ENCODE data around the gene GLP2R.

The GLP2R gene

DNA sequence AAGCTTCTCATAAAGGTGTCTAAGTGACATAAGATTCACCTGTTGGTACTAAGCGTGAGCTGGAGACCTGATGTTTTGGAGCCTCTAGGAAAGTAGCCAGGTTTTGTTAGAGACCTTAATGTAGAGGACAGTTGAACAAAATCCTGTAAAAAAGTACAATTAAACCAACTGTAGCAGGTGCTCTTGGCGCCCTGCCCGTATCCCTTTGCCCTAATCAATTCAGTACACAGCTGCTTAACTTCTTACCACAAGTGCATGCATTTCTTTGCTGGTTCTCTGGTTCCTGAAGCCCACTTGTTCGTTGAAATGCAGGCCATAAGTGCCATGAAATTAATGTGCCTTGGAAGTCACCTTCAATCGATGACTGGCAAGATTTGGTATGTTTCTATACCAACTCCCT, 24.4 kb downstream of the GLP2R start:
- DNase-seq (ENCODE audit: low read depth in 2 of 2, low spot score in 1 of 2): no peak

DNA sequence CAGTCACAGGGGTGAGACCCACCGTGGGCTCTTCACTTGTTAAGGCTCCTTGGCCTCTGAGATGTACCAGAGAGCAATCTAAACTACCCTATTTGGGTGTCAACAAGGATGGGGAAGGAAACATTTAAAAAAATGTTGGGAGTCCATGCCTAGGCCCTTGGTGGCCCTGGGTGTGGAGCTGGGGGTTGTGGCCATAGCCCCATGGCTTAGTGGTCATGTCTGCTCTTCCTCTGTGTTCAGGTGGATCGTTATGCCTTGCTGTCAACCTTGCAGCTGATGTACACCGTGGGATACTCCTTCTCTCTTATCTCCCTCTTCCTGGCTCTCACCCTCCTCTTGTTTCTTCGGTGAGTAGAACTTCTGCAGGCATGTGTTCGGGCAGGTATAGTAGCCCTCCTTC, 28.5 kb downstream of the GLP2R start:
- DNase-seq (ENCODE audit: low read depth in 2 of 2, low spot score in 1 of 2): no peak

DNA sequence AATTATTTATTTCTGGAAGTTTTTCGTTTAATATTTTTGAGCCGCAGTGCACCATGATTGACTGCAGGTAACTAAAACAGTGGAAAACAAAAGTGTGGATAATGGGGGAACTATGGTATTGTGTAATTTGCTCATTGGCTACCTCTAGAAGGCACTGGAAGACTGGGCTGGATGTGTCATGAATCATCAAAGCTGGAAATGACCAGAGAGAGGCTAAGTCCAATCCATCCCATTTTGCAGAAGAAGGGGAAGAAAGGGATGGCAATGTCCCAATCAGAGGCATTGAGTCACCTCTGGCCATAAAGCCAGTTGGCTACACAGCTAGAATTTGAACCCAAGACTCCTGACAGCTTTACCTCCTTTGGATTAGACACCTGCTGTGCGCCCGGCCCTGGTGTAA, 29.3 kb downstream of the GLP2R start:
- no peak for DNase-seq (ENCODE audit: low read depth in 2 of 2, low spot score in 1 of 2)

DNA sequence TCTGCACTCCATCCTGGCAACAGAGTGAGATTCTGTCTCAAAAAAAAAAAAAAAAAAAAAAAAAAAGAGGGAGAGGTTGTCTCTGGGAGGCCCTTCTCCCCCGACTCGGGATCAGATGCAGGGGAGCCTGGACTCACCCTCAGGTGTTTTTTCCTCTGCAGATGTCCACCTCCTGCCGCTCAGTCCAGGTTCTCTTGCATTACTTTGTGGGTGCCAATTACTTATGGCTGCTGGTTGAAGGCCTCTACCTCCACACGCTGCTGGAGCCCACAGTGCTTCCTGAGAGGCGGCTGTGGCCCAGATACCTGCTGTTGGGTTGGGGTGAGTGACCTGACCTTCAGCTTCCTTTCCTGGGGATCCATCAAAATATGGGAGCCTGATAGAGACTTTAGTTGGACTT, 34.1 kb downstream of the GLP2R start:
- no peak for DNase-seq (ENCODE audit: low read depth in 2 of 2, low spot score in 1 of 2)

DNA sequence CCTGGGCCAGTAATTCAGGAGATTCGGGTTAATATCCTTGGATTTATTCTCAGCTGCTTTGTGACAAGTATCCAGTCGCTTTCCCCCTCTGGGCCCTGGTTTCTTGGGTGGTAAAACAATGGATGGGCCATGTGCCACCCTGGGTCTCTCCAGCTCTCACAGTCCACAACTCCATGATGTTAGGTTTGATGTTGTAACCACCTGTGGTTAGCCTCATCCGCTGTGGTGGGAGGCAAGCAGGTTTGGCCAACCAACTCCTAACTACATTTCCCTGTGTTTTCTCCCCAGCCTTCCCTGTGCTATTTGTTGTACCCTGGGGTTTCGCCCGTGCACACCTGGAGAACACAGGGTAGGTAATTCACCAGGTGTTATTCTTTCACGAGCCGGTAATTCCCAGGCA, 35.1 kb downstream of the GLP2R start:
- DNase-seq (ENCODE audit: low read depth in 2 of 2, low spot score in 1 of 2): no peak

DNA sequence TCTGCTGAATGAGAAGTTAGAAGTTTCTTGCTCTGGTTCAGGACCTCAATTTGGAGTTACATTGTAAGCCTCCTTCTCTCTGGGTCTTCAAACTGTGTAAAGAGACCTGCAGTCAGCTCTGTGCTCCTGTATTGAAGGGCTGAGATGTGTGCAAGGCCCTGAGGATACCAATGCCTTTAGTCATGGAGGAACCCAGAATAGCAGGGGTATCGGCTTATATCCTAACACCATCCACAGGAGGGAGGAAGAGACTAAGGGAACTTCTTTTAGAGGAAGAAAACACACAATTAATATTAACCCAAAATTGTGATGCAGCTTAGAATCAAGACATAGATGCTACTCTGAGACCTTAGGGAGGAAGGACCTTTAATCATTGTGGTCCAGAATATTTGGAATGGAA, 36.5 kb downstream of the GLP2R start:
- DNase-seq (ENCODE audit: low read depth in 2 of 2, low spot score in 1 of 2): no peak

DNA sequence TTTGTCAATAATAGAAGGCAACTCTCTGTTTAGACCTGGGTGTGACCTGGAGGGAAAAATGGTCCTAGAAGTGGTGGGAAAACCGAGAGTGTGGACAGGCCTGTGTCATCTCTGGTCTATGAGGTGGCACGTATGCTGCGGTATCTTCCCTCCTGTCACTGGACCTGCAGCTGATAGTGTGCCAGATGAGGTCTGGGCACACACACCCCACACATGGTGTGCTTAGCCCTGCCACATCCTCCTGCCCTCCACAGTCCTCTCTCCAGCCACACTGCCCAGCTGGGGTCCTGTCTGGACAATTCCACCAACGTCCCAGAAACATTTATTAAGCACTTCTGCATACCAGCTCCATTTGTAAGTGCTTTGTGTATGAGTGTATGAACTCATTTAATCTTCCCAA, 37.2 kb downstream of the GLP2R start:
- DNase-seq (ENCODE audit: low read depth in 2 of 2, low spot score in 1 of 2): no peak

DNA sequence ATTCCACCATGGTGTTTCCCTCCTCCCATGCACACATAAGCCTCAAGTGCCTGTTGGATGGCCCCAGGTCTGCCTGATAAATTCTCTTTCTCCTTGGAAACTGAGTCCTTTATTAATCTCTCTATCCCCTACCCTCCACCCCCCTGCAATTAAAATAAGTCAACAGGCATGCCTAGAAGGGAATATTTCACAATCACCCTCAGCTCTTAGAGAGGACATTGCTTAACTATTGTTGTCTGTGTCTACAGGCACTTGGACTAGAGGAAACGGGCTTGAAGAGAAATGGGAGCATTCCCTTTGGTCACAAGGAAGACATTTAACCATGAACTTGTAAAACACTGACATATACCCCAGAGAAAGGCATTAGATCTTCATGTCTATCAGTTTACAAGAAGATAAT, 39.9 kb downstream of the GLP2R start:
- no peak for DNase-seq (ENCODE audit: low read depth in 2 of 2, low spot score in 1 of 2)

DNA sequence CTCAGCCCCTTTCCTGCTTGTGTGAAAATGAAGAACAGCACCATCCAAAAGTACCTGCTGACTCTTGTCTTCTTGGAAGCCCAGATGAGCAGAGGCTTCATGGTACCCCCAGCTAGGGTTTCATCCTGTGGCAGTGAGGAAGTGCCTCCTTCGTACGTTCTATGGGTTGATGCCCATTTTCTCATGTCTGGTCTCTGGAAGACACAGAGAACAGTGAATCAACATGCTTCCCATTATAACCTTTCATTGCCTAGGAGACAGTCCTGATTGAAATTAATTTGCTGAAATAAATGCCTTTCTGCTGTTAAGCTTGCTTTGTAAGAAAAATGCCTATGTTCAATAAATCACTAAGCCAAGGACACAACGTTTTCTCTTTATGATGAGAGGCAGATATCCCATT, 42.8 kb downstream of the GLP2R start:
- no peak for DNase-seq (ENCODE audit: low read depth in 2 of 2, low spot score in 1 of 2)

DNA sequence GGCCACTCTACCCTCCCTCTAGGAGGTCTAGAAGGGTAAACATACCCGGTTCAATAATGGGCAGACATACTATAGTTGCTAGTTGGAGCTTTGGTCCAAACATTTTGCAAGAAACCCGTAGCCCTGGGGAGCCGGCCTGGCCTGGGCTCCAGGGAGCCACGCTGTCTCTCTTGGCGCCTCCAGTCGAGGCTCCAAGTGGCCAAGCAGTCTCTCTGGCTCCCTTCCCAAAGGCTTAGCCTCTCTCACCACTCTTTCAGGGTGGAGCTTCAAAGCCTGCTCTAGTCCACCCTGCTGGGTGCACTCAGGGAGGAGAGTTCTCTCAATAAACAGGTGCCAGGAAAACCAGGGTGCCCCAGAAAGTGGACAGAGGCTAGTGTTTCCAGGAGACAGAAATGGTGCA, 47.1 kb downstream of the GLP2R start:
- no peak for DNase-seq (ENCODE audit: low read depth in 2 of 2, low spot score in 1 of 2)

DNA sequence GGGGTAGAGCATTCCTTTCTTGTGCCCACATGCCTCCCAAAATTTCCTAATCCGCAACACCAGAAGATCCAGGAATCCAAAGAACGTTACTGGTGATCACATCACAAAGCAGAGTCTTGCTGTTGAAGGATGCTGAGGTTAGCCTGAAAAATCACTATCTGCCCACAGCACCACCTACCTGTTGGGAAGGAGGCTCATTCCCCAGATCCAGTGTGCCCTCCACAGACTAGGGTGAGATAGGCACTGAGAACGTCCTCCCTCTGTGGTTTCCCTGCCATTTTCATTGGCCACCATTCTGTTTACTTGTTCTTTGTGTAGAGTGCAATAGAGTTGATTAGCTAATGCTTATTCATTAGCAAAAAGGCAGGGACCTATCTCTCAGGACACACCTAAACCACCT, 49.0 kb downstream of the GLP2R start:
- no peak for DNase-seq (ENCODE audit: low read depth in 2 of 2, low spot score in 1 of 2)

DNA sequence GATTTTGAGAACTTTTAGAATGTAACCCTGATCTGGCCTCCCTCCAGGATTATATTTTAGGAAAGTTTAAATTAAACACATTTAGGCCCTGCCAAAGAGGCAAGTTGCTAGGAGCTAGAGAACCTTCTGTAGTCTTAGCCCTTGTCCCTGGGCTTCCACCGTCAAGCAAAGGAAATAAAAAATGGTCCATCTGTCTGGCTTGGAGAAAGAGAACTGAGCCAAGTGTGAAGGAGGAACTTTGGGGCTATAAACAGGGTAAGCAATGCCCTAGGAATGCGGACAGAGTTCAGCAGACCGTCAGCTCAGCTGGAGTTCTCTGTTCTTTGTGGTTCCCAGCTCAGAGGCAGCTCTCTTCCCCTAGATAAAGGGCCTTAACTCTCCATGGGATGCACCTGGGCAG, 49.7 kb downstream of the GLP2R start:
- no peak for DNase-seq (ENCODE audit: low read depth in 2 of 2, low spot score in 1 of 2)

DNA sequence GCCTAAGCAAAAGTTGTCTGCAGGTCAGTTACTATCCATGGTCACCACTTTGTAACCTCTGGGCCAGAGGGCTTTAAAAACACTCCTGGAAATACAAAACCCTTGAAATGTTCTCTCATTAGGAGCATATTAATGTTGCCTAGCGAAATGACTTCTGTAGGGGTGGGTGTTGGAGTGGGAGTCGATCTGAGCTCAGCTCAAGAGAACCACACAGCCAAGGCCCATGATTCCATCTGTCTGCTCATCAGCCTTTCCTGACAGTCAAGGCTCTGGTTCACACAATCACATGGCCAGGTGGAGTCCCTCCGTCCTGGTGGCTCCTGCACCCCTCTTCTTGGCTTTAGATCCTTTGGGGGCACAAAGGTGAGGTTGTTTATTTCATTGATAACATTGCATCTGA, 52.6 kb downstream of the GLP2R start:
- DNase-seq (ENCODE audit: low read depth in 2 of 2, low spot score in 1 of 2): no peak

DNA sequence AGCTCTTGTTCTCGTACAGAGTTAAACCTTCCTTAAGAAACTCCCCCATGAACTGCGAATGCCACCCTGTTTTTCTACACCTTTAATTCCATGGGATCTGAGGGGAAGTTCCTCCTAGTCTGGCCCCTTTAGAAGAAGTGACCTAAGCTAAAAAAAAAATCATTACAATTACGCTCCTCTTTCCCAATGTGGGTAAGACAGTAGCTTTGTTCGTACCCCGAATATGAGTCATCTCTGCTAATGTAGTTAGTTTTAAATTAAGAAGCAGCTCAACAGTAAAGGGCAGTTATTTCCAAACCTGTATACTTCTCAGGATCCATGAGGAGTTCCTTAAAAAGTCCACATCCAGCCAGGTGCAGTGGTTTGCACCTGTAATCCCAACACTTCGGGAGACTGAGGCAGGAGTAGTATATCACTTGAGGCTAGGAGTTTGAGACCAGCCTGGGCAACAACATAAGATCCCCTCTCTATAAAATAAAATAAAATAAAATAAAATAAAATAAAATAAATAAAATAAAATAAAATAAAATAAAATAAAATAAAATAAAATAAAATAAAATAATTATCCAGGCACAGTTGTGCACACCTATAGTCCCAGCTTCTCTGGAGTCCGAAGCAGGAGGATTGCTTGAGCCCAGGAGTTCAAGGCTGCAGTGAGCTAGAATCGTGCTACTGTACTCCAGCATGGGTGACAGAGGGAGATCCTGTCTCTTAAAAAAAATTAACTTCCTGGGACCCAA, 53.2 kb downstream of the GLP2R start:
- DNase-seq (ENCODE audit: low read depth in 2 of 2, low spot score in 1 of 2): no peak

DNA sequence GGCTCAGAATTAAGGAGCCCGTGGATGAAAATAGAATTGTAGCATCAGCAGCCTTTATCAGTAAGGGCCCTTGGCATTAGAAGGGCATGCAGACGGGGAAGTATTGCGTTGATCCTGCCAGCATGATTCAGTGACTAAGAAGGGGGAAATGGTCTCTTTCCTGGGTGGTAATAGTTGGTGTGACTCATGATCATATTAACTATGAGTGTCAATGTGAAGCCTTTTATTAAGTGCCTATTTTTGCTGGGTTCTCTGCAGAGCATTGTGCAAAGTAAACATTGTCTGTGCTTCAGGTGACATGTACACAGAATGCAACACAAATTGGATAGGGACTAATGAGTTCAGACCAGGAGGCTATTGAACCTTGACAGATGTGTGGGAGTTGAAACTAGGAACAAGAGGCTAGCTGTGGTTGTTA, 54.9 kb downstream of the GLP2R start:
- DNase-seq (ENCODE audit: low read depth in 2 of 2, low spot score in 1 of 2): no peak

DNA sequence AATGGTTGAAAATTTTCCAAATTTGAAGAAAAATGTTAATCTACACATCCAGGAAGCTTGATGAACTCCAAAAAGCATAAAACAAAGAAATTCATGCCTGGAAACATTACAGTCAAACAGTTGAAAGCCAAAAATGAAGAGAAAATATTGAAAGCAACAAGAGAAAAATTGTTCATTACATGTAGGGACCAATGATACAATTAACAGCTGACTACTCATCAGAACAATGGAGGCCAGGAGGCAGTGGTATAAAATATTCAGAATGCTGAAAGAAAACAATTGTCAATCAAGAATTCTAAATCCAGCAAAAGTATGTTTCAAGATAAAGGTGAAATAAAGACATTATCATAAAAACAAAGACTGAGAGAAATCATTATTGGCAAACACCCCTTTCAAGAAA, 57.7 kb downstream of the GLP2R start:
- DNase-seq (ENCODE audit: low read depth in 2 of 2, low spot score in 1 of 2): no peak

DNA sequence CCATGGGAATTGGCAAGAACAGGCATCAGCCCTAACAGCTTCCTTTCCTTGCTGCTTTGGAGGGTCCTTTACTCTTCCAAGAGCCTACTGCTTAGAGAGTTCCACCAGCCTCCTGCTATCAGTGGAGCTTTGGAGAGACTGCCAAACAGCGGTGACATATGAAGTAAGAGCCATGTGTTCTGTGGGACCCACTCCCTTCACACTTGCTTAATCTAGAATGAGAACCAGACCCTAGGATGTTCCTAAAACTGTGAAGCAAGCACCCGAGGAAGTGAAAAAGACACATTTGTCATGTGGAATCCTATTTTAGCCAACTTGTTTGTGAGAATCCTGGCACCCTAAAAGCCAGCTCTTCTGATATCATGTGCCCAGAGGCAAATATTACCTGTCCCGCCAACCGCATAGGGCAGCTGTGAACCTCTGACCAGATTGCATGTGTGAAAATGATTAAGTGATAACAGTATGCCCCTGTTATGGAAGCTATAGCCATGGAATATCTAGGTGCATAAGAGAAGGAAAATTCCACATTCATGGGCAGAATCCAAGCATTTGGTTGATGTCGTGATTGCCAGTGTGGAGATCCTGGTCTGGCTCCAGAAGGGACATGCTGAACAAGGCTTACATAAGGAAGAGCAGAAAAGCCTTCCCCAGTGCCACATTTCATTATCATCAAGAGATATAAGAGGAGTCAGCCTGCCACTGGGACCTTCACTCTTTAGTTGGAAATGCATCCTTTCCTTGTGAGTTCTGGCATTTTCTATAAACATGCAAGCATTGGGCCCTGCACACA, 60.6 kb downstream of the GLP2R start:
- DNase-seq (ENCODE audit: low read depth in 2 of 2, low spot score in 1 of 2): no peak

DNA sequence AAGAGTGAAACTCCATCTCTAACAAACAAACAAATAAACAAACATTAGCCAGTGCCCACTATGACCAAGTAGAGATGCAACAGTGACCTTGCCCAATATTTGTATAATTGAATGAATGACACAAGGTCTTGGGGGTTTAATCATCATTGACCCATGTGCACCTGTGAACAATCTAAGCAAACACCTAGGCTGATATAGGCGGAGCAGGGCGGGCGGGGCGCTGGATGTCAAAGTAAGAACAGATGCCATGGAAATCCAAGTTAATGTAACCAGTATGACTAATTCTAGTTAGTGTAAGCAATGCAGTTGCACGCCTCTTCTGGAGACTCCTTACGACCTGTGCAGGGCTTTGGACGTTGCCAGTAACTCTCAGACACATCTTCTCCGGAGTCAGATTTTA, 61.8 kb downstream of the GLP2R start:
- no peak for DNase-seq (ENCODE audit: low read depth in 2 of 2, low spot score in 1 of 2)

DNA sequence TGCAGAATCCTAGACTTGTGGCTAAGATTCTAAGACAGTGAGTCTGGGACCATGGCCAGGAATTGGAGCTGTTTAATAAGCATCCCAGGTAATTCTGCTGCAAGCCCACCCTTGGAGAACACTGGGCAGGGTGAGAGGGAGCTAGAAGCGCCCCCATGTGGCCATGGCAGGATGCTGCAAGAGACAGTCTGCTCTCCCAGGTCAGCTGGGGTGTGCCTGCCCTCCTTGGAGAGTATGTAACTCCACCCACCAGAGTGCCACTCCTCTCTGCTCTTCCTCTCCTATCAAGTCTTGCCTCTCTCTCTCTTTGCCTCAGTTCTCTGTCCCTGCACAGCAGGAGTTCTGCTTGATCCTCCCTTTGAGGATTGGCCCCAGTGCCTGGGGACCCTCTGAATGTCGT, 64.4 kb downstream of the GLP2R start:
- no peak for DNase-seq (ENCODE audit: low read depth in 2 of 2, low spot score in 1 of 2)

DNA sequence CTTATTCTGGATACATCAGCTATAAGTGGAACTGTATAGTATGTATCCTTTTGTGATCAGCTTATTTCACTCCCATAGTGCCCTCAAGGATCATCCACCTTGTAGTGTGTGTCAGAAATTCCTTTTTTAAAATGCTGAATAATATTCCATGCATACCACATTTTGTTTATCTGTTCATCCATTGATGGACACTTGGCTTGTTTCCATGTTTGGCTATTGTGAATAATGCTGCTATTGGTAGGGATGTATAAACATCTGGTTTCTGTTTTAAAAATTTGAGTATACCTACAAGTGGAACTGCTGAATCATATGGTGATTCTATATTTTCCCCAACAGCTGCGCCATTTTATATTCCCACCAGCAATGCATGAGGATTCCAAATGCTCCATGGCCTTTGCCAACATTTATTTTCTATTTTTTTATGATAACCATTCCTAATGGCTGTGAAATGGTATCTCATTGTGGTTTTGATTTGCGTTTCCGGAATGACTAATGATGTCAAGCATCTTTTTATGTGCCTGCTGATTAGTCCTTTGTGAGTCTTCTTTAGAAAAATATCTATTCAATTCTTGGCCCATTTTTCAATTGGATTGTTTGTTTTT, 67.8 kb downstream of the GLP2R start:
- no peak for DNase-seq (ENCODE audit: low read depth in 2 of 2, low spot score in 1 of 2)

DNA sequence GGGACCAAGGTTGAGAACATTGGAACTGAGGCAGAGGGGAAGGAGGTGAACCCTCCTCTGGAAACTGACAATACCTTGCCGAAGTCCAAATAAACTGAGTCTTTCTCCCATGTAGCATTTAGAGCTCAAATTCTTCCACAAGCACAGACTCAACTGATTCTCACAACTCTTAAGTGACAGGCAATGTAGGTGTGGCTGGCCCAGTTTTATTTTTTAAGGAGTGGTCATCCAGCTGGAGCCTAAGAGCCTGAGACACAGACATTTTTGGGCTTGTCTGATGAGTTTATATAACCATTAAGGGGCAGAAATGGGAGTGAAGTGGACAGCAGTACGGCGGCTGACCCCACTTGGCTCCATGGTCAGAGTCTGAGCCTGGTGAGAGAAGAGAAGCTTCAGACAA, 68.5 kb downstream of the GLP2R start:
- no peak for DNase-seq (ENCODE audit: low read depth in 2 of 2, low spot score in 1 of 2)

DNA sequence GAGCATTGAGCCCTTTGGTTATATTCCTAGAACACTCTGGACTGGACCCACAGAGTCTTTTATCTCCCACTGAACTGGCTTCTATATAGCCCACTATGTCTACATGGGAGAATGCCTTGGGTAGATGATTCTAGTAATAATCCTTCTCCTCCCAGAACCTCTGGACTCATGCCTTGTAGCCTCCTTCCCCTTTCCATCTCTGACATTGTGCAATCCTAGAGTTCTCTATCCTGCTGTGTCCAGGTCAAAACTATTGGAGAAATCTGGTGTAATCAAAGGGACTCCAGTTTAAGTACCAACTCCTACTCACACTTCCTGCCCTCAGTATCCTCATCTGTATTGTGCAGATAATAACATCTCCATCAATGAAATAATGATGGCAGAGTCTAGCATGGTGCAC, 70.2 kb downstream of the GLP2R start:
- DNase-seq (ENCODE audit: low read depth in 2 of 2, low spot score in 1 of 2): no peak

All from stimulated activated CD8-positive, alpha-beta memory T cell treated with anti-CD3 and anti-CD28 coated beads, Interleukin-4, amount 100 ng/mL, for 1 hour (primary cell).